GM21723 (cell line): ENCODE data around the gene TOMM7.
"Not testable (repeated sequence)": the region's sequence is repeated elsewhere in the genome, so short reads cannot be mapped to it uniquely, and the experiment has no call there.

Source experiments
- ATAC-seq: cut with Tn5 transposase; IDR thresholded peaks from one replicate; pipeline ENCODE4 v1.9.1; 2021; ENCODE audit warnings: mild to moderate bottlenecking, moderate library complexity; ENCODE audit not compliant: unreplicated experiment

TOMM7 gene

DNA sequence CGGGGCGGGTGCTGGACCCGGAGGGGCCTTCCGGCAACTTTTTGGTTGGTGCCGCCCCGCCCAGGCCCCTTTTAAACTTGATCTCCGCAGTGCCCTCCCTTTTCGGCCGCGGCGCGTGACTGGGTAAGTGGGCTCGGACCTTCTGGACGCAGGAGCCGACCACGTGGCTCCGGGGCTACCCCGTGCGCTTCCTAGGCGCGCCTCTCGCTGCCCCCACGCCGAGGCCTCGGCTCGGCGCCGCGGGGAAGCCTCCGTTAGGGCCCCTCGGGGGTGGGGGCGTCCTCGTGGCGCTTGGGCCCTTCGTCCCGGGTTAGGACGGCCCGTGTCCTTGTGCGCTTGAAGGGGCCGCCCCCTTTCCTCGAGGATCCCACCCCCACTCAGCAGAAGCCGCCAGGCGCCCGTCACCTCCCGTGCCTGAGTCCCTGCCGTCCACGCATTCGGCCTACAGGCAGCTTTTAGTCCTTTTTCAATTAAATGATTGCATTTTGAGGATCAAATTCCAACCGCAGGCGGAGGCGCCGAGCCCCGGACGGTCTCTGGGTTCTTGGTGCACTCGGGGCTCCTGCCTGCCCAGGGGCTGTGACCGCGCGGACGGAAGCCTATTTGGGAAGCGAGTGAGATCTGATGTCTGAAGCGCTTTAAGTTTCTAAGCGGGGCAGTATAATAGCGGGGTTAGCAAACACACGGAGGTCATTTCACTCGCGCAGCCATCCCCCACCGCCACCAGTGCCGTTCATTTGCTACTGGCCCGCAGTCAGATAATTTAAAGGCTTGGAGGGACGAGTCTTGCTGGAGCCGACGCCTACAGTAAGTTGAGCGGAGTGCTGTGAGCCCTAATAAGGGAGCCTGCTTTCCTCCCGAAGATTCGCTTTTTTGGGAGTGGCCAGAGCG is 31.8 kb upstream of the TOMM7 start:
- peak; percentile 85 for ATAC-seq

- peak; percentile 25 for ATAC-seq
Observed at GRCh38 chr7:22853674-22854157, 31.1 kb upstream of the TOMM7 start.

GRCh38 chr7:22853138-22853537 is 30.5 kb upstream of the TOMM7 start:
- ATAC-seq: no peak

DNA sequence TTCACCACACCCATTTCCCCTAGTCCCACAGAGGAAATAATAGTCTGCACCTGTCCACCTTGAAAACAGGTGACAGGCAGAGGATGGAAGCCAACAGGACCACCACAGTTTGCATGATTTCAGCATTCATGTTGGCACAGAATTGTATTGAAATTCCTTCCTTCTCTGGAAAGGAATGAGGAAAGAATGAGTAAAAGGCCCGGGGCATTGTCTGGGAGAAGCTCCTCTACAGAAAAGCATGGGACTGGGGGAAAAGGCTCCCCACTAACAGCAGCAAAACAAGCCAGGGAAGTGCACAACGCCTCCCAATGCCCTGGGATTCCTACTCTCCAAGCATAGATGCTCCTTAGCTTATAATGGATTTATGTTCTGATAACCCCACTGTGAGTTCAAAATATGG is 28.5 kb upstream of the TOMM7 start:
- ATAC-seq: no peak

GRCh38 chr7:22850394-22850793 is 27.7 kb upstream of the TOMM7 start:
- not testable (repeated sequence) for ATAC-seq

GRCh38 chr7:22849662-22850061 is 27.0 kb upstream of the TOMM7 start:
- no peak for ATAC-seq

GRCh38 chr7:22849172-22849571 is 26.5 kb upstream of the TOMM7 start:
- ATAC-seq: no peak

DNA sequence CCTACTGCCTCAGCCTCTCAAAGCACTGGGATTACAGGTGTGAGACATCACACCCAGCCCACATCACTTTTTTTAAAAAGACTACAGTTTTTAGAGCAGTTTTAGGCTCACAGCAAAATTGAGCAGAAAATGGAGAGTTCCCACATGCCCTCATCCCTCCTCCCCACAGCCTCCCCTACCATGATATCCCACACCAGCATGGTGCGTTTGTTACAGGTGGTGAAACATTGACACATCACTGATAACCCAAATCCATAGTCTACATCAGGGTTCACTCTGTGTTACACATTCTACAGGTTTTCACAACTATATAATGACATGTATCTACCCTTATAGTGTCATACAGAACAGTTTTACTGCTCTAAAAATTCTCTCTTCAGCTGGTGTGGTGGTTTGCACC is 24.3 kb upstream of the TOMM7 start:
- ATAC-seq: no peak

DNA sequence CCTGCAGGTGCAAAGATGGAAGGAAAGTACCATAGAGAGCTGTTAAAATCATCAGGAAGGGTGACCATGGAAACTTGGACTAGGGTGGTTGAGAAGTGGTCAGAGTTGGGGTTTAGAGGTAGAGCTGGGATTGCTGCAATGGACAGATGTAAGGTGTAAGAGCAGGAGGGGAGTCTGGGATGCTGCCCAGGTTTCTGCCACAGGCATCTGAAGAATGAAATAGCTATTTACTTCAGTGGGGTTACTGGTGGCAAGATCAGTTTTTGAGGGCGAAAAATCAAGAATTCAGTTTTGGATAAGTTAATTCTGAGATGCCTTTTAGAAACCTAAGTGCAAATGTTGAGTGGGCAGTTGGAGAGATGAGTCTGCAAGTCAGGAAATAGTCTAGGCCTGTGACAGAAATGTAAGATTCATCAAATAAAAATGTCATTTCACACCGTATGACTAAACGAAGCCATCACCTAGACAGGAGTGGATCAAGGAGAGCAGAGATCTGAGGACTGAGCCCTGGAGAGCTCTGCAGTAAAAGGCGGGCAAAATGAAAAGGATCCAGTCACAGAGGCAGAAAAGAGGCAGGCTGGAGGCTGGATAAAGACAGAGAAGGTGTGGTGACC is 22.7 kb upstream of the TOMM7 start:
- no peak for ATAC-seq

DNA sequence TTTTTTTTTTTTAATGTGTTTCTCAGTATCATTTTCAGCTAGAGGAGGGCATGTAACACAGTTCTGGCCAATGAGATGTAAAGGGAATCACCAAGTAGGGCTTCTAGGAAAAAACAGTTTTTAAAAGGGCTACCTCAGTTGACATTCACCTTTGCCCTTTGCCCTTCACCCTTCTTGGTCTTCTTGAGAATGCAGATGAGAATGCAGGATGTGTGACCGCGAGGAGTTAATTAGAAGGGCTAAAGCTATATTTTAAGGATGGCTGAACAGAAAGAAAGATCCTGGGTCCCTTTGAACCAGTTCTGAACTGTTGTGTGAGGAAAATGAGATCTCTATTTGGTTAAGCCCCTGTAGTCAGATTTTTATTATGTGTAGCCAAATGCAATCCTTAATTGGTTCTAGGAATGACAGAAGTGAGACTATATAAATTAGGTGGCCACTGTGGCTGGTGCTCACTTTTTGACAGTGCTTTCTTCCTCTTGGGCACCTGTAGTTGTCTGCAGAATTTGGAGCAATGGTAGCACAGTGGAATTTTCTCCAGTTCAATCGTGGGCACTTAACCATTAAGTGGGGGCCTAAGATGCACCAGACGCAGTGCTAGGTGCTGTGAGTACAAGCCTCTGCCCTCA is 21.1 kb upstream of the TOMM7 start:
- ATAC-seq: no peak

DNA sequence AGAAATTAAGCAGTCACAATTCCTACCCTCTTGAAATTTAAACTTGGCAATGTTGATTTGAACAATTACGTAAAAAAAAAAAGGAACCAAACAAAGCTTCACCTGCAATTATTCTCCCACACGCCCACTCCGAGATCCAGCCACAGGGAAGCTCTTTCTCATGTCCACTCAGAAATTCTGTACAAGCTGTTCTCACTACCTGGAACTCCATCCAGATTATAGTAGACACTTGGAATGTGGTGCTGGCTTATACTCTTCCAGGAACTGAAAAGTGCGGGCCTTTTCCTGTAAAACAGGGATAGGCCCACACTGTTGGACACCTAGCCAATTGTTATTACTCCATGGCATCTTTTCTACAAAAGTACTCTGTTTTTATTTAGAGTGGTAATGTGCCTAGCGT is 20.3 kb upstream of the TOMM7 start:
- ATAC-seq: no peak

GRCh38 chr7:22842383-22842941 is 19.8 kb upstream of the TOMM7 start:
- no peak for ATAC-seq

DNA sequence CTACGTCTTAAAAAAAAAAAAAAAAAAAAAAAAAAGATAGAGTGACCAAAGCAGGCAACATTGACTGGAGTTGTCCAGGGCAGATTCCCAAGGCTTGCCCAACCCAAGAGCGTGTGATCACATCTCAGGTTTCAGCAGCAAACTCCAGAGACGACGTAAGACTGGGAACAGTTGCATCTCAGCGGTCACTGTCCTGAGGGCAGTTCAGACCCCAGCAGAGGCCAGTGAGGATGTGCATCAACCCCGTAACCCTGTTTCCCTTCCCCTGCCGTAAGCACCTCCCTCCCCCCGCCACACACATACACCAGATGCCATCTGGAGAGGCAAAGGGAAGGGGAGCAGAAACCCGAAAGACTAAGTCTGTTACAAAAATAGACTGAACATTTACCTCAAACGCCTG is 19.3 kb upstream of the TOMM7 start:
- ATAC-seq: no peak

- no peak for ATAC-seq
Observed at GRCh38 chr7:22837308-22837707, 14.7 kb upstream of the TOMM7 start.

DNA sequence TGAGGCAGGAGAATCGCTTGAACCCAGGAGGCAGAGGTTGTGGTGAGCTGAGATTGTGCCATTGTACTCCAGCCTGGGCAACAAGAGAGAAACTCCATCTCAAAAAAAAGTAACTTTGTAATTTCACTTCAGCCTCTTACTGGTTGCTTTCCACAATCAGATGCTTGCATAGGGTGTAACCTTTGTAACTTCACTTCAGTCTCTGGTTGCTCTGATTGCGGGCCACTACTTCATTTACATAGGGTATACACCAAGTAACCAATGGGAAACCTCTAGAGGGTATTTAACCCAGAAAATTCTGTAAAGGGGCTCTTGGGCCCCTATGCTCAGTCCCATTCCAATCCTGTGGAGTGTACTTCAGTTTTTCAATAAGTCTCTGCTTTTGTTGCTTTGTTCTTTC is 13.9 kb upstream of the TOMM7 start:
- ATAC-seq: not testable (repeated sequence)

- ATAC-seq: no peak
Observed at GRCh38 chr7:22833957-22834356, 11.3 kb upstream of the TOMM7 start.

DNA sequence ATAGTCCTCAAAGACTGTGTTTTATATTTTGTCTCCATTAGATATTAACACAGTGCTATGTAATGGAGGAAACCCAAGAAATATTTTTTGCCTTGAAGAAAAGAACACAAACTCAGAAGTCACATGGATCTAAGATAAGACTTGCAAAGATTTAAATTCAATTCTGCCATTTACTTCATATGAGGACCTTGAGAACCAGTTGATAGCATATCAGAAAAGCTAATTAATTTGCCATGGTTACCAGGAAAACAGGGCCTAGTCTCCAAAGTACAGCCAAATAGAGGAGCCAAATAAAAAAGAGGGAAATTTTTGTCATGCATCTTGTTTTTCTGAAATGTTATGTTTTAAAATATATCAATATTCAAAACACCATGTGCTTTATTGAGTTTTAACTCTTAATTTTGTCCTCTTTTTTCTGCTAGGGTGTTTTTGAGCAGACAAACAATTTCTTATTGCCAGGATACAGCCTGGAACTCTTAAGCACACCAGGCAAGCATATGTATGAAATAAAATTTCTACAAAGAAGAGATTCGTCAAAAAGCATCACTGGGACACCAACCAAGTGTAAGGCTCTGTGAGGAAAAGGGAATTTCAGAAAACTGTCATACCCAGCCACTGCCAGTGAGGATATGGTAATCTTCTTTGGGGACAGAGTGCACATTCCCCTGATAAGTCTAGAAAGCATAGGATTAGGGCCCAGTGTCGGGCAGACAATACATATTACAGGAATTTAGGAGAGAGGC is 10.6 kb upstream of the TOMM7 start:
- ATAC-seq: no peak

DNA sequence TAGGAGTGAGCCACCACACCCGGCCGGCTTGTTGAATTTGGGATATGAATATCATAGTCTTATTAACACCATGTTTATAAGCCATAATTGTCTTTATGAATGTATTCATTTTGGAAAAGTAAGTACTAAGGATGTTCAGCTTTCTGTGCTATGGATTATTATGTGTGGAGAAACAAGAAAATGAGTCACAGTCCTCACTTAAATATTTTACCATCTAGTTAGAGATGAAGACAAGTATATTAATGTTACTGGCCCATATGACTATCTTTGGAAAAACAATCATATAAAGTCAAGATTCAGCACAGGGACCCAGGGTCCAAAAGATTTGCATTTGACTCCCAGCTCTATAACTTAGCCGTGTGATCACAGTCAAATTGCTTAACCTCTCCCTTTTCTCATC is 9.8 kb upstream of the TOMM7 start:
- ATAC-seq: no peak

GRCh38 chr7:22831602-22832305 is 9.1 kb upstream of the TOMM7 start:
- no peak for ATAC-seq

- ATAC-seq: no peak
Observed at GRCh38 chr7:22827563-22827962, 4.9 kb upstream of the TOMM7 start.
